ENCODE data around the gene SYNJ2. TPM values are rescaled to one million over a fixed set of nuclear protein-coding genes. Genes with fewer than 3 reads are reported as not detected.

Gene SYNJ2
- total and polyA plus RNA-seq, 2 experiments from 2014 or later: 2.8 to 5.6 TPM

DNA sequence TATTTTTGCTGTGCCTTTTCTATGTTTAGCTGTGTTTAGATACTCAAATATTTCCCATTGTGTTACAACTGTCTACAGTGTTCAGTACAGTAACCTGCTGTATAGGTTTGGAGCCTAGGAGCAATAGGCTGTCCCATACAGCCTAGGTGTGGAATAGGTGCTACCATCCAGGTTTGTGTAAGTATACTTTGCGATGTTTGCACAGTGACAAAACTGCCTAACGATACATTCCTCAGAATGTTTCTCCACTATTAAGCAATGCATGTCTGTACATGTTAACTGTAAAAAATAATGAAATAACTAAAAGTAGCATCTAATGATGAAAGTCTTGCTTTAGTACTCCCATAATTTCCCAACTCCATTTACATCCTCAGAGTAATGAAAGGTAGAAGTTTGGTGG is 140.4 kb downstream of the SYNJ2 start (continued):
- TF ChIP-seq, protein P1, sequence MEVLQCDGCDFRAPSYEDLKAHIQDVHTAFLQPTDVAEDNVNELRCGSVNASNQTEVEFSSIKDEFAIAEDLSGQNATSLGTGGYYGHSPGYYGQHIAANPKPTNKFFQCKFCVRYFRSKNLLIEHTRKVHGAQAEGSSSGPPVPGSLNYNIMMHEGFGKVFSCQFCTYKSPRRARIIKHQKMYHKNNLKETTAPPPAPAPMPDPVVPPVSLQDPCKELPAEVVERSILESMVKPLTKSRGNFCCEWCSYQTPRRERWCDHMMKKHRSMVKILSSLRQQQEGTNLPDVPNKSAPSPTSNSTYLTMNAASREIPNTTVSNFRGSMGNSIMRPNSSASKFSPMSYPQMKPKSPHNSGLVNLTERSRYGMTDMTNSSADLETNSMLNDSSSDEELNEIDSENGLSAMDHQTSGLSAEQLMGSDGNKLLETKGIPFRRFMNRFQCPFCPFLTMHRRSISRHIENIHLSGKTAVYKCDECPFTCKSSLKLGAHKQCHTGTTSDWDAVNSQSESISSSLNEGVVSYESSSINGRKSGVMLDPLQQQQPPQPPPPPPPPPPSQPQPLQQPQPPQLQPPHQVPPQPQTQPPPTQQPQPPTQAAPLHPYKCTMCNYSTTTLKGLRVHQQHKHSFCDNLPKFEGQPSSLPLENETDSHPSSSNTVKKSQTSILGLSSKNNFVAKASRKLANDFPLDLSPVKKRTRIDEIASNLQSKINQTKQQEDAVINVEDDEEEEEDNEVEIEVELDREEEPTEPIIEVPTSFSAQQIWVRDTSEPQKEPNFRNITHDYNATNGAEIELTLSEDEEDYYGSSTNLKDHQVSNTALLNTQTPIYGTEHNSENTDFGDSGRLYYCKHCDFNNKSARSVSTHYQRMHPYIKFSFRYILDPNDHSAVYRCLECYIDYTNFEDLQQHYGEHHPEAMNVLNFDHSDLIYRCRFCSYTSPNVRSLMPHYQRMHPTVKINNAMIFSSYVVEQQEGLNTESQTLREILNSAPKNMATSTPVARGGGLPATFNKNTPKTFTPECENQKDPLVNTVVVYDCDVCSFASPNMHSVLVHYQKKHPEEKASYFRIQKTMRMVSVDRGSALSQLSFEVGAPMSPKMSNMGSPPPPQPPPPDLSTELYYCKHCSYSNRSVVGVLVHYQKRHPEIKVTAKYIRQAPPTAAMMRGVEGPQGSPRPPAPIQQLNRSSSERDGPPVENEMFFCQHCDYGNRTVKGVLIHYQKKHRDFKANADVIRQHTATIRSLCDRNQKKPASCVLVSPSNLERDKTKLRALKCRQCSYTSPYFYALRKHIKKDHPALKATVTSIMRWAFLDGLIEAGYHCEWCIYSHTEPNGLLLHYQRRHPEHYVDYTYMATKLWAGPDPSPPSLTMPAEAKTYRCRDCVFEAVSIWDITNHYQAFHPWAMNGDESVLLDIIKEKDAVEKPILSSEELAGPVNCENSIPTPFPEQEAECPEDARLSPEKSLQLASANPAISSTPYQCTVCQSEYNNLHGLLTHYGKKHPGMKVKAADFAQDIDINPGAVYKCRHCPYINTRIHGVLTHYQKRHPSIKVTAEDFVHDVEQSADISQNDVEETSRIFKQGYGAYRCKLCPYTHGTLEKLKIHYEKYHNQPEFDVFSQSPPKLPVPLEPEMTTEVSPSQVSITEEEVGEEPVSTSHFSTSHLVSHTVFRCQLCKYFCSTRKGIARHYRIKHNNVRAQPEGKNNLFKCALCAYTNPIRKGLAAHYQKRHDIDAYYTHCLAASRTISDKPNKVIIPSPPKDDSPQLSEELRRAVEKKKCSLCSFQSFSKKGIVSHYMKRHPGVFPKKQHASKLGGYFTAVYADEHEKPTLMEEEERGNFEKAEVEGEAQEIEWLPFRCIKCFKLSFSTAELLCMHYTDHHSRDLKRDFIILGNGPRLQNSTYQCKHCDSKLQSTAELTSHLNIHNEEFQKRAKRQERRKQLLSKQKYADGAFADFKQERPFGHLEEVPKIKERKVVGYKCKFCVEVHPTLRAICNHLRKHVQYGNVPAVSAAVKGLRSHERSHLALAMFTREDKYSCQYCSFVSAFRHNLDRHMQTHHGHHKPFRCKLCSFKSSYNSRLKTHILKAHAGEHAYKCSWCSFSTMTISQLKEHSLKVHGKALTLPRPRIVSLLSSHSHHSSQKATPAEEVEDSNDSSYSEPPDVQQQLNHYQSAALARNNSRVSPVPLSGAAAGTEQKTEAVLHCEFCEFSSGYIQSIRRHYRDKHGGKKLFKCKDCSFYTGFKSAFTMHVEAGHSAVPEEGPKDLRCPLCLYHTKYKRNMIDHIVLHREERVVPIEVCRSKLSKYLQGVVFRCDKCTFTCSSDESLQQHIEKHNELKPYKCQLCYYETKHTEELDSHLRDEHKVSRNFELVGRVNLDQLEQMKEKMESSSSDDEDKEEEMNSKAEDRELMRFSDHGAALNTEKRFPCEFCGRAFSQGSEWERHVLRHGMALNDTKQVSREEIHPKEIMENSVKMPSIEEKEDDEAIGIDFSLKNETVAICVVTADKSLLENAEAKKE (CRISPR knock-in tag; IDR thresholded peaks at IDR 0.05): no peak
- TF ChIP-seq JUNB (IDR thresholded peaks at IDR 0.05; ENCODE audit: unreplicated experiment) (no peak), EZH2 (IDR thresholded peaks at IDR 0.05; ENCODE audit: low read depth, unreplicated experiment) (no peak), CREB1 (CRISPR knock-in tag; IDR thresholded peaks at IDR 0.05; ENCODE audit: low read depth) (no peak), POLR2AphosphoS5 (IDR thresholded peaks at IDR 0.05; ENCODE audit: low read depth) (no peak), EZH2phosphoT487 (IDR thresholded peaks at IDR 0.05; ENCODE audit: unreplicated experiment) (no peak), NANOG (IDR thresholded peaks at IDR 0.05; ENCODE audit: borderline replicate concordance) (no peak)

GRCh38 chr6:158124288-158124687 is 142.6 kb downstream of the SYNJ2 start:
- no peaks in the 10 kb centered on the region for H3K27me3 ChIP-seq (ENCODE audit: insufficient read depth)
- Mint-ChIP-seq H3K4me3 (no peak overlapping the region), H3K9me3 (no peaks in the 10 kb centered on the region; the same call in 2 of the 3 replicates), H3K27me3 (ENCODE audit: insufficient read depth, low read depth, poor library complexity) (peaks cover 1% of the 10 kb centered on the region), H3K27ac (no peak overlapping the region), H3K36me3 (ENCODE audit: low read depth) (peaks cover 3% of the 10 kb centered on the region; the same call in 2 of the 3 replicates), H3K4me1 (peaks cover 2% of the 10 kb centered on the region; the same call in 2 of the 3 replicates)
- no peak overlapping the region for H3K27ac ChIP-seq (ENCODE audit: low read depth)
- DNase-seq (ENCODE audit: low spot score) (no peak), ATAC-seq (no peak)
- H3K9me2 ChIP-seq (ENCODE audit: insufficient read depth): no peaks in the 10 kb centered on the region
- no peak overlapping the region for H2AFZ ChIP-seq
- H3K4me3 ChIP-seq: no peak overlapping the region
- H3K4me2 ChIP-seq: no peak overlapping the region
- H3K79me2 ChIP-seq (replicated peaks; ENCODE audit: insufficient read depth): no peaks in the 10 kb centered on the region
- no peaks in the 10 kb centered on the region for H3K4me1 ChIP-seq (ENCODE audit: insufficient read depth)
- no peaks in the 10 kb centered on the region for H3F3A ChIP-seq (replicated peaks; ENCODE audit: low read depth)
- H3K36me3 ChIP-seq (ENCODE audit: insufficient read depth): no peaks in the 10 kb centered on the region
- no peaks in the 10 kb centered on the region for H4K20me1 ChIP-seq (replicated peaks; ENCODE audit: insufficient read depth)
- TF ChIP-seq JUNB (IDR thresholded peaks at IDR 0.05; ENCODE audit: unreplicated experiment): no peak
- TF ChIP-seq REST (IDR thresholded peaks at IDR 0.05; ENCODE audit: unreplicated experiment): no peak
- TF ChIP-seq NANOG (IDR thresholded peaks at IDR 0.05; ENCODE audit: borderline replicate concordance): no peak
- no peak for TF ChIP-seq POLR2AphosphoS5 (IDR thresholded peaks at IDR 0.05; ENCODE audit: low read depth)
- TF ChIP-seq ZNF114 (CRISPR knock-in tag; IDR thresholded peaks at IDR 0.05): no peak

Measured in GM23338 (cell line).